Memory B cell (primary cell): Measurements from ENCODE around the gene PLCXD3.

Experiments used
- ATAC-seq: fragments of 150-1000 bp; cut with Tn5 transposase; 2 replicates; pipeline ENCODE4 v1.10.0; 2021; ENCODE audit warnings: low read depth, mild to moderate bottlenecking, moderate library complexity
- DNase-seq, 2 donors: peaks; one replicate each; pipeline ENCODE4 v3.0.0; 2022; ENCODE audit warnings: low spot score in 2 of 2
- H3K27ac Mint-ChIP-seq: one replicate; pipeline ENCODE4 v1.8.0; 2022; ENCODE audit warnings: mild to moderate bottlenecking, moderate library complexity, mixed read lengths
- H3K27me3 Mint-ChIP-seq: one replicate; pipeline ENCODE4 v1.8.0; 2022; ENCODE audit warnings: mixed read lengths
- H3K36me3 Mint-ChIP-seq: one replicate; pipeline ENCODE4 v1.8.0; 2022; ENCODE audit warnings: mild to moderate bottlenecking, mixed read lengths
- H3K4me1 Mint-ChIP-seq: one replicate; pipeline ENCODE4 v1.8.0; 2022; ENCODE audit warnings: mixed read lengths
- H3K4me3 Mint-ChIP-seq: one replicate; pipeline ENCODE4 v1.8.0; 2022; ENCODE audit warnings: mild to moderate bottlenecking, moderate library complexity, mixed read lengths
- H3K9me3 Mint-ChIP-seq: one replicate; pipeline ENCODE4 v1.8.0; 2022; ENCODE audit warnings: mixed read lengths

PLCXD3 gene, protein sequence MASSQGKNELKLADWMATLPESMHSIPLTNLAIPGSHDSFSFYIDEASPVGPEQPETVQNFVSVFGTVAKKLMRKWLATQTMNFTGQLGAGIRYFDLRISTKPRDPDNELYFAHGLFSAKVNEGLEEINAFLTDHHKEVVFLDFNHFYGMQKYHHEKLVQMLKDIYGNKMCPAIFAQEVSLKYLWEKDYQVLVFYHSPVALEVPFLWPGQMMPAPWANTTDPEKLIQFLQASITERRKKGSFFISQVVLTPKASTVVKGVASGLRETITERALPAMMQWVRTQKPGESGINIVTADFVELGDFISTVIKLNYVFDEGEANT

DNA sequence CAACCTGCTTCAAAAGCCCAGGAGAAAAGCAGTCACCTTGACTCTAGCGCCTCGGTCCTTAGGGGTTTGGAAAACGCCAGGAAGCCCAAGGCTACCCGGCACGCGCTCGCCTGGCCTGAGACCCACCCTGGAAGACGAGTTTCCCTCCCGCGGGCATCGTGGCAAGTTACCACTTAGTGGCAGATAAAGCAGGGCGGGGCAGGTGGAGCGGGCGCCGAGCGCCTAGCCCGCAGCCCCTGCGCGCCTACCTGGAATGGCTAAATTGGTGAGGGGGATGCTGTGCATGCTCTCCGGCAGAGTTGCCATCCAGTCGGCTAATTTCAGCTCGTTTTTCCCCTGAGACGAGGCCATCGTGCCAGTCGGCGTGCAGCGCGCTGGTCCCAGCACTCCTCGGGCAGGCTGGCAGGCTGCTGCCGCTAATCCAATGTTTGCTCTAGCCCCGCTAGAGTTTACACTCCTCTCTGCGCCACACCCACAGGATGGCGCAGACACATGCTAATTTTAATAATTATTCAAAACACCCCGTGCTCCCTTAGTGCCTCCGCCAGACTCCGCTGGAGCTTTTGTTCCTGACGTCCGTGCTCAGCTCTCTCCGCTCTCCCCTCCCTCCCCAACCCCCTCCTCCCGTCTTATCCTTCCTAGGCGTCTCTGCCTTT lies at the start of gene PLCXD3:
PLCXD3 (minus strand) TSS at position 426 of the 656 bp plus-strand sequence; CDS start at position 351, 75 bp downstream.
- no peak within 1 kb of the TSS for H3K27ac Mint-ChIP-seq
- DNase-seq, result no peak
- H3K9me3 Mint-ChIP-seq, result no peaks in the 10 kb centered on the region
- ATAC-seq, result no peak
- H3K4me3 Mint-ChIP-seq, result no peak within 1 kb of the TSS
- H3K4me1 Mint-ChIP-seq, result no peaks in the 10 kb centered on the region
- H3K27me3 Mint-ChIP-seq, result peaks cover 16% of the 10 kb centered on the region
- H3K36me3 Mint-ChIP-seq, result no peaks in the 10 kb centered on the region

DNA sequence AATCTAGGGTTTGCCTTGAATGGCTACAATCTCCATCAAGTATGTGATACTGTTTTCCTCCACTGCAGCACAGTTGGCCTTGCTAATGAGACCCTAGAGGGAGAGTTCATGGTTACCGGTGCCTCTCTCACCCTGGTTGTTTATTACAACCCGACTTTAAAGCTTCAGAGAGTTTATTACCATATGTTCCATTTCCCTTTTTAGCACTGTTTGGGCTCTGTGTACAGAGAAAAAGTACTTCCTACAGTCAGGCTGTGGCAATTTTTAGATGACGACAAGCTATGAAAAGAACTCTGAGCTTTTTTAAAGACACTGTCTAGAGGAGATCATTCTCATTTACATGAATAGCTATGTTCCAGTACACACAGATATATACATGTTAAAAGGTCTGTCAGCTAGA lies 48.8 kb upstream of the PLCXD3 start:
- Mint-ChIP-seq H3K27me3 (no peaks in the 10 kb centered on the region), H3K27ac (no peak overlapping the region), H3K4me1 (no peaks in the 10 kb centered on the region), H3K9me3 (peaks cover 10% of the 10 kb centered on the region), H3K4me3 (no peak overlapping the region), H3K36me3 (no peaks in the 10 kb centered on the region)
- ATAC-seq (no peak), DNase-seq (no peak)

DNA sequence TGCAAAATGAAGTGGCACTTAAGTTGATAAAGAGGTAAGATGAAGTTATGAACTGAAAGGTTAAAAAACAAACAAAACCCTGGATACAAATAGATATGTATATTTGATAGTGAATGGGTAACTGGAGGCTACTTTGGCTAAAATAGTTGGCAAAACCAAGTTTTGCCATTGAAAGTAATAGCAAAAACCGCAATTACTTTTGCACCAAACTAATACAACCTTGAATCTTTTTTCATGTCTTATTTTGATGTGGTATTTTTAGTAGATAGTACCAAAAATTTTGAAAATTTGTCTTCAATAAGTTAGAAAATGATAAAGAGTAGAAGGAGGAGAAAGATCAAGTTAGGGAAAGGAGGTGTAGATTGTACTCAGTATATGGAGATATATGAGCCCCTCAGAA lies 47.9 kb upstream of the PLCXD3 start:
- H3K4me1 Mint-ChIP-seq, result no peaks in the 10 kb centered on the region
- no peak overlapping the region for H3K27ac Mint-ChIP-seq
- H3K9me3 Mint-ChIP-seq, result peaks cover 8% of the 10 kb centered on the region
- no peak overlapping the region for H3K4me3 Mint-ChIP-seq
- H3K36me3 Mint-ChIP-seq, result no peaks in the 10 kb centered on the region
- no peaks in the 10 kb centered on the region for H3K27me3 Mint-ChIP-seq
- ATAC-seq (no peak), DNase-seq (no peak)

GRCh38 chr5:41547991-41548390 lies 37.6 kb upstream of the PLCXD3 start:
- no peaks in the 10 kb centered on the region for H3K27me3 Mint-ChIP-seq

DNA sequence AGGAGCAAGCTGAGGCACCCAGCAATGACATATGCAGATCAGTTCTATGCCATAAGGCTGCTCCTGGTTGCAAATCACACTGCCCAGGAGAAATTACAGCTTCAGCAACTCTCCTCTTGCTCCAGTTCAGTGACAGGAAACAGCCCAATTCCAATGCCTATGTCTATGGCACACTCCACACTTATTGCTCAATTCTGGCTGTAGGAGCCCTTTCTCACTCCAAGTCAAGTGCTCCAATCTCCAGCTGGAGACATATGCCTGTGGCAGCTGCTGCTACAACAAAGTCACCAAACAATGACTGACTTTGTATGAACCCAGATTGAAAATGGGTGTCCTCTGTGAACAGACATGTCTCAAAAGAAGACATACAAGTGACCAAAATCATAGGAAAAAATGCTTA lies 31.8 kb upstream of the PLCXD3 start:
- no peak for DNase-seq
- ATAC-seq, result no peak
- H3K36me3 Mint-ChIP-seq, result no peaks in the 10 kb centered on the region
- no peak overlapping the region for H3K4me3 Mint-ChIP-seq
- H3K9me3 Mint-ChIP-seq, result peaks cover 2% of the 10 kb centered on the region
- no peak overlapping the region for H3K27ac Mint-ChIP-seq
- no peaks in the 10 kb centered on the region for H3K27me3 Mint-ChIP-seq
- H3K4me1 Mint-ChIP-seq, result no peaks in the 10 kb centered on the region

More at GRCh38 chr5:41547991-41548390, 37.6 kb upstream of the PLCXD3 start:
- H3K27ac Mint-ChIP-seq, result no peak overlapping the region
- H3K9me3 Mint-ChIP-seq, result peaks cover 7% of the 10 kb centered on the region
- DNase-seq (no peak), ATAC-seq (no peak)
- no peak overlapping the region for H3K4me3 Mint-ChIP-seq
- no peaks in the 10 kb centered on the region for H3K36me3 Mint-ChIP-seq
- no peaks in the 10 kb centered on the region for H3K4me1 Mint-ChIP-seq

DNA sequence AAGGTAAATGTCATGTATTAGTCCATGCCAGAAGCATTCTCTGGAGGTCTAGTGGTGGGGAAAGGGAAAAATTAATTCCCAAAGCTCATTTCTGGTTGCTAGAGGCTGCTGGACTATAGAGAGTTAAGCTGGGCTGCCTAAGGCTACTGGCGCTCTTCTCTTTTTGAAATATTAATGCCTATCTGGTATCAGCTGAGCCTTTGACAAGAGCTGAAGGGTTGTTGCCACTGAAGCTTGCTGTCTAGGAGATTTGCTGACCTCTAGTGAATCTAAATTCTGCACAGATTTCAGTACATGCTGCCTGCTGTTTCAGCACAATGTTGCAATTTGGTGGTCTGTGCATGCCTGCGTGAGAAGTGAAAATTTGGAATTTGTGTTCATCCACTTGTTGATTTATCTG lies 29.1 kb upstream of the PLCXD3 start:
- H3K27me3 Mint-ChIP-seq, result no peaks in the 10 kb centered on the region
- peaks cover 2% of the 10 kb centered on the region for H3K9me3 Mint-ChIP-seq
- no peaks in the 10 kb centered on the region for H3K4me1 Mint-ChIP-seq
- no peak overlapping the region for H3K27ac Mint-ChIP-seq
- ATAC-seq (no peak), DNase-seq (no peak)
- no peaks in the 10 kb centered on the region for H3K36me3 Mint-ChIP-seq
- no peak overlapping the region for H3K4me3 Mint-ChIP-seq

- ATAC-seq, result no peak
- no peaks in the 10 kb centered on the region for H3K4me1 Mint-ChIP-seq
- no peak overlapping the region for H3K4me3 Mint-ChIP-seq
- no peak for DNase-seq
- peaks cover 2% of the 10 kb centered on the region for H3K9me3 Mint-ChIP-seq
- no peaks in the 10 kb centered on the region for H3K27me3 Mint-ChIP-seq
- H3K36me3 Mint-ChIP-seq, result no peaks in the 10 kb centered on the region
- no peak overlapping the region for H3K27ac Mint-ChIP-seq
Observed at GRCh38 chr5:41537581-41537980, 27.2 kb upstream of the PLCXD3 start.

GRCh38 chr5:41532485-41532884 lies 22.1 kb upstream of the PLCXD3 start:
- no peak for DNase-seq
- Mint-ChIP-seq H3K4me1 (no peaks in the 10 kb centered on the region), H3K27me3 (no peaks in the 10 kb centered on the region), H3K36me3 (no peaks in the 10 kb centered on the region), H3K9me3 (peaks cover 3% of the 10 kb centered on the region), H3K4me3 (no peak overlapping the region), H3K27ac (no peak overlapping the region)
- ATAC-seq, result no peak

GRCh38 chr5:41527201-41527779 lies 16.9 kb upstream of the PLCXD3 start:
- no peak for ATAC-seq
- Mint-ChIP-seq H3K27me3 (no peaks in the 10 kb centered on the region), H3K4me1 (no peaks in the 10 kb centered on the region), H3K36me3 (no peaks in the 10 kb centered on the region), H3K9me3 (peaks cover 13% of the 10 kb centered on the region), H3K4me3 (no peak overlapping the region), H3K27ac (no peak overlapping the region)
- DNase-seq, result no peak

GRCh38 chr5:41526699-41527098 lies 16.3 kb upstream of the PLCXD3 start:
- Mint-ChIP-seq H3K27me3 (no peaks in the 10 kb centered on the region), H3K4me1 (no peaks in the 10 kb centered on the region), H3K4me3 (no peak overlapping the region), H3K9me3 (peaks cover 13% of the 10 kb centered on the region), H3K27ac (no peak overlapping the region), H3K36me3 (no peaks in the 10 kb centered on the region)
- DNase-seq (no peak), ATAC-seq (no peak)

- H3K4me1 Mint-ChIP-seq, result no peaks in the 10 kb centered on the region
- ATAC-seq, result no peak
- no peak overlapping the region for H3K27ac Mint-ChIP-seq
- no peak for DNase-seq
- H3K9me3 Mint-ChIP-seq, result peaks cover 10% of the 10 kb centered on the region
- H3K27me3 Mint-ChIP-seq, result no peaks in the 10 kb centered on the region
- H3K4me3 Mint-ChIP-seq, result no peak overlapping the region
- H3K36me3 Mint-ChIP-seq, result no peaks in the 10 kb centered on the region
Observed at GRCh38 chr5:41524174-41524573, 13.8 kb upstream of the PLCXD3 start.

DNA sequence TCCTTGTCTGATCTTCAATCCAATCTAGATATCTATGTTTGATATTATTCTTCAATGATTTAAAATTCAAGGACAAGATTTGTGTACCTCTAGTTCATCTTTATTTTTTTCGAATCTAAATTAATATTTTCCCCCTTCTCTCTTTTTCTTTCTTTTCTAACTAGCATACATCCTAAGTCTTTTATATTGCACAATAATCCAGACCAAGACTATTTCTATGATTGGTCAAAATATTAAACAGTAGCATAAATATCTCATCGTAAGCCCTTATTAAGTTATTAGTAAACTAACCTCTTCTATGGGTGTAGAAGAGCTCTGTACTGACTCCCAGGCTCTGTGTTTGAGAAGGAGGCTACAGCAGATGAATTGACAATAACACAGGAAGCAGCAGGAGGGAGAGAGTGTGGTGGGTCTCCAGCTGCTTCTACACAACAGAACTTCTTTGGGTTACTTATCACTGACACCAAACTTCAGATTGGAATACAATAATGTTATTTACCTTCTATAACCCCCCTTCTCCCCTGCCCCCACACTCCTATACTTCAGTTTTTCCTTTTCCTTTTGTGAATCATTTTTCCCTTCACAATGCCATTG lies 11.9 kb upstream of the PLCXD3 start:
- no peak overlapping the region for H3K4me3 Mint-ChIP-seq
- no peaks in the 10 kb centered on the region for H3K4me1 Mint-ChIP-seq
- H3K9me3 Mint-ChIP-seq, result peaks cover 10% of the 10 kb centered on the region
- ATAC-seq (no peak), DNase-seq (no peak)
- H3K27me3 Mint-ChIP-seq, result no peaks in the 10 kb centered on the region
- H3K36me3 Mint-ChIP-seq, result no peaks in the 10 kb centered on the region
- H3K27ac Mint-ChIP-seq, result no peak overlapping the region

DNA sequence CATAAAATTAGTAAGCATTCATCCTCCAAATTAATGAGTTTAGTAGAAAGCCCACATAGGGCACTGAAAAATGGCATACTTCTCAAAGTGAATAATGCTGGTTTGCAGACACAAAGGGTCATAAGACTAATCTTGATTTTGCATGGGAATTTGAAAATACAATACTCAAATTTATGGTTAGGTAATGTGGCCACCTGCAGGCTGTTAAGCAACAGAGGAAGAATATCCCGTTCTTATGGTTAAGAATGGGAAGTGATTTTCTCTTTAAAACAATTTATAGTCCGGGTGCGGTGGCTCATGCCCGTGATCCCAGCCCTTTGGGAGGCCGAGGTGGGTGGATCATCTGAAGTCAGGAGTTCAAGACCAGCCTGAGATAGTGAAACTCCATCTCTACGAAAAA lies 9.4 kb upstream of the PLCXD3 start:
- ATAC-seq (no peak), DNase-seq (no peak)
- no peak overlapping the region for H3K4me3 Mint-ChIP-seq
- no peaks in the 10 kb centered on the region for H3K4me1 Mint-ChIP-seq
- no peaks in the 10 kb centered on the region for H3K36me3 Mint-ChIP-seq
- H3K27me3 Mint-ChIP-seq, result no peaks in the 10 kb centered on the region
- no peak overlapping the region for H3K27ac Mint-ChIP-seq
- H3K9me3 Mint-ChIP-seq, result peaks cover 2% of the 10 kb centered on the region

- Mint-ChIP-seq H3K9me3 (no peaks in the 10 kb centered on the region), H3K36me3 (no peaks in the 10 kb centered on the region), H3K27me3 (no peaks in the 10 kb centered on the region), H3K4me1 (no peaks in the 10 kb centered on the region), H3K27ac (no peak overlapping the region), H3K4me3 (no peak overlapping the region)
- DNase-seq (no peak), ATAC-seq (no peak)
Observed at GRCh38 chr5:41517909-41518308, 7.5 kb upstream of the PLCXD3 start.
